ENCODE data around the gene PAN3.

The PAN3 gene

GRCh38 chr13:28239374-28239773 lies 101.0 kb downstream of the PAN3 start:
- Histone ChIP-seq H3K9me3 (replicated peaks in 1 of 2; ENCODE audit: control insufficient read depth in 2 of 2, insufficient read depth in 1 of 2, low read depth in 1 of 2, low read length in 2 of 2) (no peaks in the 10 kb centered on the region), H2AFZ (ENCODE audit: low read length) (no peak overlapping the region), H2BK120ac (ENCODE audit: low read depth, low read length) (no peak overlapping the region), H2BK5ac (ENCODE audit: low read length) (no peak overlapping the region), H2BK15ac (ENCODE audit: low read length) (no peak overlapping the region), H3K9ac (ENCODE audit: low read depth, low read length, poor library complexity) (no peak overlapping the region), H3K27me3 (ENCODE audit: control insufficient read depth in 3 of 3, insufficient read depth in 3 of 3, low read depth in 1 of 3, low read length in 3 of 3) (no peaks in the 10 kb centered on the region), H2BK12ac (ENCODE audit: low read length) (no peak overlapping the region), H3K4me2 (ENCODE audit: insufficient read depth, low read length, poor library complexity, severe bottlenecking) (no peak overlapping the region), H3K14ac (ENCODE audit: low read length) (no peak overlapping the region), H4K8ac (ENCODE audit: low read depth, low read length) (no peak overlapping the region), H3K4ac (ENCODE audit: low read length) (no peak overlapping the region), H3K27ac (replicated peaks; ENCODE audit: low read length) (no peak overlapping the region), H2AK5ac (ENCODE audit: low read depth, low read length) (no peak overlapping the region), H3K4me3 (ENCODE audit: low read length in 2 of 2) (no peak overlapping the region), H4K91ac (ENCODE audit: low read depth, low read length, poor library complexity) (no peak overlapping the region), H3K23ac (ENCODE audit: low read depth, low read length, poor library complexity) (no peak overlapping the region), H3K4me1 (ENCODE audit: control insufficient read depth in 2 of 2, insufficient read depth in 1 of 2, low read depth in 1 of 2, low read length in 2 of 2) (peaks cover 0 to 2% of the 10 kb centered on the region in 2 donors), H3K36me3 (replicated peaks in 1 of 2; ENCODE audit: control insufficient read depth in 2 of 2, insufficient read depth in 2 of 2, low read length in 2 of 2) (peaks cover 3 to 43% of the 10 kb centered on the region in 2 donors), H3K79me1 (ENCODE audit: low read depth, low read length) (no peaks in the 10 kb centered on the region), H3K18ac (ENCODE audit: low read length) (no peak overlapping the region)
- DNase-seq (ENCODE audit: low spot score): no peak
- no CpG with 5 or more reads among the region's 2 CpGs for WGBS, 2 donors (ENCODE audit: extremely low coverage in 2 of 2, insufficient read length in 2 of 2, insufficient replicate concordance in 1 of 2)

GRCh38 chr13:28245465-28245864 lies 107.1 kb downstream of the PAN3 start:
- H3K23ac ChIP-seq (ENCODE audit: low read depth, low read length, poor library complexity): no peak overlapping the region
- H2AK5ac ChIP-seq (ENCODE audit: low read depth, low read length): no peak overlapping the region
- no peak overlapping the region for H2BK5ac ChIP-seq (ENCODE audit: low read length)
- no peak overlapping the region for H3K4ac ChIP-seq (ENCODE audit: low read length)
- H2AFZ ChIP-seq (ENCODE audit: low read length): no peak overlapping the region
- H3K4me3 ChIP-seq (ENCODE audit: low read length in 2 of 2): no peak overlapping the region
- H4K8ac ChIP-seq (ENCODE audit: low read depth, low read length): no peak overlapping the region
- peaks cover 0 to 6% of the 10 kb centered on the region in 2 donors for H3K9me3 ChIP-seq (replicated peaks in 1 of 2; ENCODE audit: control insufficient read depth in 2 of 2, insufficient read depth in 1 of 2, low read depth in 1 of 2, low read length in 2 of 2)
- no peaks in the 10 kb centered on the region for H3K4me1 ChIP-seq (ENCODE audit: control insufficient read depth in 2 of 2, insufficient read depth in 1 of 2, low read depth in 1 of 2, low read length in 2 of 2)
- no CpG with 5 or more reads among the region's 2 CpGs for WGBS, 2 donors (ENCODE audit: extremely low coverage in 2 of 2, insufficient read length in 2 of 2, insufficient replicate concordance in 1 of 2)
- no peaks in the 10 kb centered on the region for H3K27me3 ChIP-seq (ENCODE audit: control insufficient read depth in 3 of 3, insufficient read depth in 3 of 3, low read depth in 1 of 3, low read length in 3 of 3)
- H3K36me3 ChIP-seq (replicated peaks in 1 of 2; ENCODE audit: control insufficient read depth in 2 of 2, insufficient read depth in 2 of 2, low read length in 2 of 2): peaks cover 3 to 45% of the 10 kb centered on the region in 2 donors
- H3K9ac ChIP-seq (ENCODE audit: low read depth, low read length, poor library complexity): no peak overlapping the region
- H2BK120ac ChIP-seq (ENCODE audit: low read depth, low read length): no peak overlapping the region
- no peak overlapping the region for H3K14ac ChIP-seq (ENCODE audit: low read length)
- no peak overlapping the region for H3K18ac ChIP-seq (ENCODE audit: low read length)
- H2BK12ac ChIP-seq (ENCODE audit: low read length): no peak overlapping the region
- no peaks in the 10 kb centered on the region for H3K79me1 ChIP-seq (ENCODE audit: low read depth, low read length)
- DNase-seq (ENCODE audit: low spot score): no peak
- H4K91ac ChIP-seq (ENCODE audit: low read depth, low read length, poor library complexity): no peak overlapping the region
- no peak overlapping the region for H3K27ac ChIP-seq (replicated peaks; ENCODE audit: low read length)
- H3K4me2 ChIP-seq (ENCODE audit: insufficient read depth, low read length, poor library complexity, severe bottlenecking): no peak overlapping the region
- H2BK15ac ChIP-seq (ENCODE audit: low read length): no peak overlapping the region

- Histone ChIP-seq H4K91ac (ENCODE audit: low read depth, low read length, poor library complexity) (no peak overlapping the region), H3K4me2 (ENCODE audit: insufficient read depth, low read length, poor library complexity, severe bottlenecking) (no peak overlapping the region), H3K79me1 (ENCODE audit: low read depth, low read length) (no peaks in the 10 kb centered on the region), H3K14ac (ENCODE audit: low read length) (no peak overlapping the region), H2BK120ac (ENCODE audit: low read depth, low read length) (no peak overlapping the region), H3K27me3 (ENCODE audit: control insufficient read depth in 3 of 3, insufficient read depth in 3 of 3, low read depth in 1 of 3, low read length in 3 of 3) (no peaks in the 10 kb centered on the region), H2BK12ac (ENCODE audit: low read length) (no peak overlapping the region), H2BK15ac (ENCODE audit: low read length) (no peak overlapping the region), H3K4me3 (ENCODE audit: low read length in 2 of 2) (no peak overlapping the region), H3K23ac (ENCODE audit: low read depth, low read length, poor library complexity) (no peak overlapping the region), H4K8ac (ENCODE audit: low read depth, low read length) (no peak overlapping the region), H3K4me1 (ENCODE audit: control insufficient read depth in 2 of 2, insufficient read depth in 1 of 2, low read depth in 1 of 2, low read length in 2 of 2) (no peaks in the 10 kb centered on the region), H3K4ac (ENCODE audit: low read length) (no peak overlapping the region), H2AFZ (ENCODE audit: low read length) (no peak overlapping the region), H3K18ac (ENCODE audit: low read length) (no peak overlapping the region), H3K9me3 (replicated peaks in 1 of 2; ENCODE audit: control insufficient read depth in 2 of 2, insufficient read depth in 1 of 2, low read depth in 1 of 2, low read length in 2 of 2) (peaks cover 0 to 6% of the 10 kb centered on the region in 2 donors), H2AK5ac (ENCODE audit: low read depth, low read length) (no peak overlapping the region), H3K36me3 (replicated peaks in 1 of 2; ENCODE audit: control insufficient read depth in 2 of 2, insufficient read depth in 2 of 2, low read length in 2 of 2) (peaks cover 0 to 42% of the 10 kb centered on the region in 2 donors), H2BK5ac (ENCODE audit: low read length) (no peak overlapping the region), H3K9ac (ENCODE audit: low read depth, low read length, poor library complexity) (no peak overlapping the region), H3K27ac (replicated peaks; ENCODE audit: low read length) (no peak overlapping the region)
- WGBS, 2 donors (ENCODE audit: extremely low coverage in 2 of 2, insufficient read length in 2 of 2, insufficient replicate concordance in 1 of 2): no CpG with 5 or more reads among the region's 2 CpGs
- DNase-seq (ENCODE audit: low spot score): no peak
Observed at GRCh38 chr13:28246891-28247290, 108.5 kb downstream of the PAN3 start.

- Histone ChIP-seq H3K36me3 (replicated peaks in 1 of 2; ENCODE audit: control insufficient read depth in 2 of 2, insufficient read depth in 2 of 2, low read length in 2 of 2) (peaks cover 0 to 32% of the 10 kb centered on the region in 2 donors), H2BK120ac (ENCODE audit: low read depth, low read length) (no peak overlapping the region), H4K8ac (ENCODE audit: low read depth, low read length) (no peak overlapping the region), H3K27me3 (ENCODE audit: control insufficient read depth in 3 of 3, insufficient read depth in 3 of 3, low read depth in 1 of 3, low read length in 3 of 3) (no peaks in the 10 kb centered on the region), H3K9me3 (replicated peaks in 1 of 2; ENCODE audit: control insufficient read depth in 2 of 2, insufficient read depth in 1 of 2, low read depth in 1 of 2, low read length in 2 of 2) (peaks cover 0 to 6% of the 10 kb centered on the region in 2 donors), H3K27ac (replicated peaks; ENCODE audit: low read length) (no peak overlapping the region), H3K4me3 (ENCODE audit: low read length in 2 of 2) (no peak overlapping the region), H3K9ac (ENCODE audit: low read depth, low read length, poor library complexity) (no peak overlapping the region), H3K4me2 (ENCODE audit: insufficient read depth, low read length, poor library complexity, severe bottlenecking) (no peak overlapping the region), H2BK5ac (ENCODE audit: low read length) (no peak overlapping the region), H3K79me1 (ENCODE audit: low read depth, low read length) (no peaks in the 10 kb centered on the region), H2AK5ac (ENCODE audit: low read depth, low read length) (no peak overlapping the region), H3K4me1 (ENCODE audit: control insufficient read depth in 2 of 2, insufficient read depth in 1 of 2, low read depth in 1 of 2, low read length in 2 of 2) (no peaks in the 10 kb centered on the region), H4K91ac (ENCODE audit: low read depth, low read length, poor library complexity) (no peak overlapping the region), H2BK12ac (ENCODE audit: low read length) (no peak overlapping the region), H3K4ac (ENCODE audit: low read length) (no peak overlapping the region), H3K14ac (ENCODE audit: low read length) (no peak overlapping the region), H3K23ac (ENCODE audit: low read depth, low read length, poor library complexity) (no peak overlapping the region), H3K18ac (ENCODE audit: low read length) (no peak overlapping the region), H2AFZ (ENCODE audit: low read length) (no peak overlapping the region), H2BK15ac (ENCODE audit: low read length) (no peak overlapping the region)
- no peak for DNase-seq (ENCODE audit: low spot score)
- no CpG with 5 or more reads among the region's 1 CpG for WGBS, 2 donors (ENCODE audit: extremely low coverage in 2 of 2, insufficient read length in 2 of 2, insufficient replicate concordance in 1 of 2)
Observed at GRCh38 chr13:28248080-28248479, 109.7 kb downstream of the PAN3 start.
